HG02763 (cell line): ENCODE measurements around the gene COQ3.

Experiments used
- ATAC-seq: cut with Tn5 transposase; IDR thresholded peaks from one replicate; pipeline ENCODE4 v1.9.1; 2021; ENCODE audit warnings: mild to moderate bottlenecking, moderate library complexity; ENCODE audit not compliant: unreplicated experiment

The COQ3 gene

DNA sequence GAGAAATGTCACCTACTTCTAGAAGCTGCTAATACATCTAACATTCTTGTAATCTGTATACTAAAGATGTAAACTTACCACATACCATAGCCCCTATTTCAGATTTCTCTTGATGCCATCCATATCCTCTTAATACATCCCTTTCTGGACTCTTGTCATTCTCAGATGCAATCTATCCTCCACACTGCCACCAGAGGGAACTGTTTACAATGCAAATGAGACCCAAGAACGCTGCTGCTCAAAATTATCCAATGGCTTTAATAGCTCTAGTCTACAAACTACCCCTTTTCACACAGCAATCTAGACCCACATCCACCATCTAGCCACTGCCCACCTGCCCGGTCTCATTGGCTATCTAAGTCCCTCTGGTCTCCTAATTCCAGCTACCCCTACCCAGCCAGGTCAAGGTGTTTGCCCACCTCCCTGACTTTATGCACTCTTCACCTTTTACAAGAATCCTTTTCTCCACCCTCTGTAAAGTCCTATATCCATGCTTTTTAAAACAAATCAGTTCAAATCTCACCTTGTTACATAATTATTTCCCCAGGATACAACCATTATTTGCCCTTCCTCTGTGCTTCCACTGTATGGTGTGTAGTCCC, 59.4 kb downstream of the COQ3 start:
- ATAC-seq: peak; percentile 28

DNA sequence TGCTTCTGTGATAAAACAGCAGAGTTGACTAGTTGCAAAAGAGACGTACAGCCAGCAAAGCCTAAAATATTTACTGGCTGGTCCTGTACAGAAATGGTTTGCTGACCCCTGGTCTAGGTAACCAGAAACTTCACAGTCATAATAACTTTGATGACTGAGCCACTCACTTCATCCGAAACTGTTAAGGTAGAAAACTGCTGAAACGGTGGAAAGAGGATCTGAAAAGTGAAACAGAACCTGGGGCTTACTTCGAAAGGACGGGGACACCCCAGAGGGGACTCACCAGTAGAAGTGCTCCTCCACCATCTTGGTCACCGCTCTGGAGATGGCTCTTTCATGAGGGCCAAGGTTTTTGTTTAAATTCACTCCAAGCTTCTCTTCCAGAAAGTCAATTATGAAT, 60.9 kb downstream of the COQ3 start:
- ATAC-seq: peak; percentile 94

DNA sequence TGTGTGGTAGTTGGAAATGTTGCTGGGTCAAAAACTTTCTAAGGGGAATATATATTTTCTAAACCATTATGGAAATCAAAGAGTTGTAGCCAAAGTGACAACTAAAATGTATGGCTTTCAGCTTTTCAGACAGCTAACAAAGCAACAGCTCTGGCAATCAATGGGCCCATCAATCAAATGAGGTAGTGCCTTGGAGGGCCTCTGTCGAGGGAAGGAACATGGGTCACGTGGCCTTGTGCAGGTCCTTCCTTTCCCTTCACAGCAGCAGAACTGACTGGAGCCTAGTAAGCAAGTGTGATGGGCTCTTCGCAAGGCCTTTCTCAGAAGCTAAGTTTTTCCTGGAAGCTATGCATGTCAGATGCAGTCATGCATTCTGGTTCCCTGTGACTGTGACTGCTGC, 62.5 kb downstream of the COQ3 start:
- ATAC-seq: no peak

DNA sequence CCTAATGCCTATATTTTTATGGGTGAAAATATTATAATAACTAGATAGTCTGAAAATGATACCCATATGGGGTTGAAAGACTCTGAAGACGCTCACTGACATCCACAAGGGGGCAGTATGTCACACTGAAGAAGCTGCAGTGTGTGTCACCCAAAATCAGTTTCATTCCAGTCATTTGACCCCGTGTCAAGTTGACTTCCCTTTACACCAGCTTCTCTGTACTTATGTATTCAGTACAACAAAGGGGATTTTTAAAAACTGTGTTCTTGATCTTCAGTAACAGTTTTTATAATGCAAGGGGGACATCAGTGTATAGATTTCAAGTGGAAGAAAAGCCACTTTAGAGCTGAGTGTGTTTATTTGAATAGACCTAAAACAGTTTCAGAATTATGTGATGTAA, 63.8 kb downstream of the COQ3 start:
- ATAC-seq: peak; percentile 70

DNA sequence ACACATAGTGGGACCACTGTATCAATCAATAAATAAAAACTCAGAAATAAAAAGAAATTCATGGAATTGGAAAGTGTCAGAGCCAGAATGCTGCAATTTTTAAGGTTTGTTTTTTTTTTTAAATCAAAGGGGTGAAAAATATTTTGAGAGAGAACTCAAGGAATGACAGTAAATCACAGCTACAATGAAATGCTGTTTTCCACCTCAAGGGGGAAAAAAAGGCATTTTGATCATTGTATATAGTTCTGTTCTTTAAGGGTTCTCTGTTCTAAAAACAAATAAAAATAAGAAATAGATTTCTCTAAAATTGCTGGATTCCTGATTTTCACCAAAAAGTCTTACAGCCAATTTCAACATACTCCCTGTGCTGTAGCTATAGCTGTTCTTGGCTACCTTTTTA, 69.0 kb downstream of the COQ3 start:
- no peak for ATAC-seq
